Measurements from ENCODE around the gene SLC2A9.

DNA sequence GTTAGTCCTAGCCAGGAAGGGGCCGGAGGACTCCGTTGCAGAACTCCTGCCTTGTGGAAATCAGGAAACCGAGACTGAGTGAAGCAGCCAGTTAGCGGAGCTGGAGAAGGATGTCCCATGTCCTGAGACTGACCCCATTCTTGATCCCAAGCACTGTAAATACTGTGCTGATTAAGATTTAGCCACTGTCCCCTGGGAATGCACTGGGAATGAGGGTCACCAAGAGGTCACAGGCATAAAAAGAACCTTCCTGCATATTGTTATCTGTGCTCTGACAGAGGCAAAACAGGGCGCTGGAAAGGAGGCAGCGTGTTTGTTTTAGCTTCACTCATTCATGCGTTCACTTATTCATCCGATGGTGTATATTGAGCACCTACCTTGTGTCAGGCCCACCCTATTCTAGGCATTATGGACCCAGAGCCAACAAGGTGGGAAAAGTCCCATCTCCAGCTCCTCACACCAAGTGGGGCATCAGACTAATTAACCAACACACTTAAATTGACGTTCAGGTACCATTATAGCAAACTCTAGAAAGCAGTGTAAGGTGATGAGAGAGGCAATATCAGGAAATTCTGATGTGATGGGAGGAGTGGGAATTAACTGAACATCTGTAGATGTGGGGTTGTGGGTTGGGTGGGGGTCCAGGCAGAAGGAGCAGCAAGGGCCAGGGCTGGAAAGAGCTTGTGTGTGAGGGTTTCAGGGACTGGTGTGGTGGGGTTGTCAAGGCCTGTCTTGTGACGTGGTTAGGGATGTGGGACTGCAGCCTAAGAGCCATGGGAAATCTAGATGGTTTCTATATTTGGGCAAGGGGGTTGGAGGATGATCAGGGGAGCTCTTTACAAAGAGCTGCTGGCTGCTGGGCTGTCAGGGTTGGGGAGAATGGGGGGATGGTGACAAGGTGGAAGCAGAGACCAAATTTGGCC lies 10.6 kb upstream of the SLC2A9 start:
- TF ChIP-seq, protein P1, sequence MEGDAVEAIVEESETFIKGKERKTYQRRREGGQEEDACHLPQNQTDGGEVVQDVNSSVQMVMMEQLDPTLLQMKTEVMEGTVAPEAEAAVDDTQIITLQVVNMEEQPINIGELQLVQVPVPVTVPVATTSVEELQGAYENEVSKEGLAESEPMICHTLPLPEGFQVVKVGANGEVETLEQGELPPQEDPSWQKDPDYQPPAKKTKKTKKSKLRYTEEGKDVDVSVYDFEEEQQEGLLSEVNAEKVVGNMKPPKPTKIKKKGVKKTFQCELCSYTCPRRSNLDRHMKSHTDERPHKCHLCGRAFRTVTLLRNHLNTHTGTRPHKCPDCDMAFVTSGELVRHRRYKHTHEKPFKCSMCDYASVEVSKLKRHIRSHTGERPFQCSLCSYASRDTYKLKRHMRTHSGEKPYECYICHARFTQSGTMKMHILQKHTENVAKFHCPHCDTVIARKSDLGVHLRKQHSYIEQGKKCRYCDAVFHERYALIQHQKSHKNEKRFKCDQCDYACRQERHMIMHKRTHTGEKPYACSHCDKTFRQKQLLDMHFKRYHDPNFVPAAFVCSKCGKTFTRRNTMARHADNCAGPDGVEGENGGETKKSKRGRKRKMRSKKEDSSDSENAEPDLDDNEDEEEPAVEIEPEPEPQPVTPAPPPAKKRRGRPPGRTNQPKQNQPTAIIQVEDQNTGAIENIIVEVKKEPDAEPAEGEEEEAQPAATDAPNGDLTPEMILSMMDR (IDR thresholded peaks at IDR 0.05; ENCODE audit: low read depth, low read length) = no peak
- no peak for TF ChIP-seq EZH2phosphoT487 (IDR thresholded peaks at IDR 0.05; ENCODE audit: low read depth)

All from OCI-LY3 (cell line).